B cell (primary cell): ENCODE data around the gene CAPS. TPM values are rescaled to one million over a fixed set of nuclear protein-coding genes. Genes with fewer than 3 reads are reported as not detected.

Experiments used
- ATAC-seq: fragments of 200-7000 bp; cut with Tn5 transposase; one replicate; pipeline ENCODE4 v1.10.0; 2021; ENCODE audit warnings: low read depth, mild to moderate bottlenecking, moderate number of reproducible peaks, moderate library complexity
- CTCF ChIA-PET: fragments of 350-600 bp; sonication (Branson Sonifier 250); formaldehyde crosslinking; loops from one replicate; lab custom pipeline; 2021; ENCODE audit warnings: antibody characterized with exemption, inconsistent platforms; lab: Charles Lee
- POLR2A ChIA-PET: fragments of 350-600 bp; sonication (Branson Sonifier 250); formaldehyde crosslinking; loops from one replicate; lab custom pipeline; 2021; ENCODE audit warnings: antibody characterized with exemption; lab: Charles Lee
- DNase-seq: peaks from one replicate; pipeline ENCODE4 v3.0.0; 2013
- H2AFZ ChIP-seq: 2 replicates; pipeline ENCODE4 v1.6.1; 2012; ENCODE audit warnings: mild to moderate bottlenecking, low read depth, low read length; ENCODE audit not compliant: insufficient read depth, poor library complexity, severe bottlenecking
- H3K27ac ChIP-seq, 2 donors: 1 replicate in 1 of 2; 2 replicates in 1 of 2; pipeline ENCODE4 v1.5.1; 2012 to 2013; ENCODE audit warnings: low read length in 2 of 2, mild to moderate bottlenecking in 2 of 2, moderate library complexity in 1 of 2
- H3K27me3 ChIP-seq, 4 experiments: fragments of 200-600 bp in 1 of 4; sonication (generic) in 1 of 4; replicated peaks in 1 of 4; 1 replicate in 2 of 4; 2 replicates in 2 of 4; pipeline versions ENCODE4 v1.6.1 to v1.7.0; 2013 to 2016; ENCODE audit warnings: low read length in 3 of 4, mild to moderate bottlenecking in 2 of 4, mixed read lengths in 1 of 4, moderate library complexity in 1 of 4; ENCODE audit not compliant: insufficient read depth in 4 of 4, control insufficient read depth in 3 of 4; ENCODE audit errors: control extremely low read depth in 1 of 4
- H3K36me3 ChIP-seq, 2 experiments: replicated peaks in 1 of 2; 1 replicate in 1 of 2; 2 replicates in 1 of 2; pipeline versions ENCODE4 v1.6.1 to v1.7.1; 2013; ENCODE audit warnings: low read length in 1 of 2; ENCODE audit not compliant: insufficient read depth in 2 of 2, control insufficient read depth in 1 of 2; ENCODE audit errors: control extremely low read depth in 1 of 2, extremely low read depth in 1 of 2
- H3K4me1 ChIP-seq, 2 donors: fragments of 200-600 bp in 1 of 2; sonication (generic) in 1 of 2; 1 replicate in 1 of 2; 2 replicates in 1 of 2; pipeline versions ENCODE4 v1.5.1 to v1.6.1; 2013 to 2017; ENCODE audit warnings: low read length in 2 of 2; ENCODE audit not compliant: control insufficient read depth in 2 of 2, insufficient read depth in 2 of 2
- H3K4me2 ChIP-seq: replicated peaks from 2 replicates; pipeline ENCODE3; 2012; ENCODE audit warnings: mild to moderate bottlenecking, low read depth, low read length; ENCODE audit not compliant: poor library complexity, severe bottlenecking
- H3K4me3 ChIP-seq, 5 experiments: fragments of 200-600 bp in 1 of 5; sonication (generic) in 1 of 5; 1 replicate in 3 of 5; 2 replicates in 2 of 5; pipeline versions ENCODE4 v1.5.1 to v1.7.0; 2011 to 2016; ENCODE audit warnings: low read length in 4 of 5, mild to moderate bottlenecking in 4 of 5, low read depth in 2 of 5, control low read depth in 1 of 5, moderate library complexity in 1 of 5; ENCODE audit not compliant: insufficient read depth in 1 of 5; ENCODE audit errors: control extremely low read depth in 1 of 5, extremely low read depth in 1 of 5
- H3K79me2 ChIP-seq: fragments of 200-600 bp; sonication (generic); one replicate; pipeline ENCODE4 v1.6.0; 2016; ENCODE audit warnings: low read length; ENCODE audit not compliant: control insufficient read depth, insufficient read depth
- H3K9ac ChIP-seq: fragments of 200-600 bp; sonication (generic); 2 replicates; pipeline ENCODE4 v1.6.1; 2017; ENCODE audit warnings: mild to moderate bottlenecking, low read length, moderate library complexity
- H3K9me3 ChIP-seq, 3 donors: one replicate each; pipeline versions ENCODE4 v1.6.1 to v1.7.1; 2013; ENCODE audit warnings: low read length in 2 of 3; ENCODE audit not compliant: control insufficient read depth in 2 of 3, insufficient read depth in 1 of 3; ENCODE audit errors: control extremely low read depth in 1 of 3
- H4K20me1 ChIP-seq: 2 replicates; pipeline ENCODE4 v1.6.0; 2012; ENCODE audit warnings: mild to moderate bottlenecking, low read length; ENCODE audit not compliant: insufficient read depth, control insufficient read depth, poor library complexity, severe bottlenecking
- H3K27ac Mint-ChIP-seq: one replicate; pipeline ENCODE4 v1.8.0; 2021; ENCODE audit warnings: mixed read lengths
- H3K27me3 Mint-ChIP-seq: one replicate; pipeline ENCODE4 v1.8.0; 2021; ENCODE audit warnings: mixed read lengths
- H3K4me1 Mint-ChIP-seq: one replicate; pipeline ENCODE4 v1.8.0; 2021; ENCODE audit warnings: mixed read lengths
- H3K4me3 Mint-ChIP-seq: one replicate; pipeline ENCODE4 v1.8.0; 2021; ENCODE audit warnings: mixed read lengths
- H3K9me3 Mint-ChIP-seq: one replicate; pipeline ENCODE4 v1.8.0; 2022; ENCODE audit warnings: mixed read lengths; ENCODE audit not compliant: insufficient read depth
- EZH2 ChIP-seq: IDR thresholded peaks from 2 replicates; pipeline ENCODE4 v1.6.1; 2012; ENCODE audit warnings: borderline replicate concordance, low read depth, mild to moderate bottlenecking, moderate library complexity, low read length; ENCODE audit not compliant: insufficient read depth, poor library complexity, severe bottlenecking
- WGBS: methylation state at CpG from one replicate; pipeline ENCODE4 v1.1.5; 2013; ENCODE audit warnings: missing lambda C conversion rate; ENCODE audit not compliant: insufficient coverage; 5-methylcytosine and 5-hydroxymethylcytosine counted together
- intact Hi-C: fragments of 100-400 bp; cut with micrococcal nuclease; formaldehyde crosslinking; loops from one replicate; pipeline ENCODE4 v1.10.0; 2022
- polyA plus RNA-seq: library from polyadenylated mRNA; depleted of rRNA; stranded (reverse); fragments of >200 nt; gene quantifications from 2 replicates; pipeline ENCODE4 v1.2.3, GENCODE V29; 2012
- total RNA-seq, 2 donors: library from RNA; stranded (reverse); fragments of 120-200 nt in 1 of 2; gene quantifications; 1 replicate in 1 of 2; 2 replicates in 1 of 2; pipeline versions ENCODE4 v1.2.3 to v1.2.4, GENCODE V29; 2013 to 2022
- TF ChIP-seq, protein P1 (sequence below): fragments of 200-600 bp; IDR thresholded peaks from one replicate; pipeline ENCODE4 v1.8.0; 2022; ENCODE audit warnings: antibody characterized with exemption, mild to moderate bottlenecking

Gene CAPS
- total and polyA plus RNA-seq, 2 donors (not counting 1 experiment from before 2014, with no cell fraction given), result 40.0 to 65.7 TPM

GRCh38 chr19:5891938-5892771 lies 21.9 kb upstream of the CAPS start:
- H3K27ac ChIP-seq, result no peak overlapping the region
- Mint-ChIP-seq H3K27ac (no peak overlapping the region), H3K4me1 (no peaks in the 10 kb centered on the region), H3K4me3 (no peak overlapping the region), H3K9me3 (no peaks in the 10 kb centered on the region), H3K27me3 (peaks cover 9% of the 10 kb centered on the region)
- H3K27me3 ChIP-seq, result peaks cover 0 to 24% (median 3%) of the 10 kb centered on the region in 4 experiments
- TF ChIP-seq EZH2, result no peak
- TF ChIP-seq, protein P1, sequence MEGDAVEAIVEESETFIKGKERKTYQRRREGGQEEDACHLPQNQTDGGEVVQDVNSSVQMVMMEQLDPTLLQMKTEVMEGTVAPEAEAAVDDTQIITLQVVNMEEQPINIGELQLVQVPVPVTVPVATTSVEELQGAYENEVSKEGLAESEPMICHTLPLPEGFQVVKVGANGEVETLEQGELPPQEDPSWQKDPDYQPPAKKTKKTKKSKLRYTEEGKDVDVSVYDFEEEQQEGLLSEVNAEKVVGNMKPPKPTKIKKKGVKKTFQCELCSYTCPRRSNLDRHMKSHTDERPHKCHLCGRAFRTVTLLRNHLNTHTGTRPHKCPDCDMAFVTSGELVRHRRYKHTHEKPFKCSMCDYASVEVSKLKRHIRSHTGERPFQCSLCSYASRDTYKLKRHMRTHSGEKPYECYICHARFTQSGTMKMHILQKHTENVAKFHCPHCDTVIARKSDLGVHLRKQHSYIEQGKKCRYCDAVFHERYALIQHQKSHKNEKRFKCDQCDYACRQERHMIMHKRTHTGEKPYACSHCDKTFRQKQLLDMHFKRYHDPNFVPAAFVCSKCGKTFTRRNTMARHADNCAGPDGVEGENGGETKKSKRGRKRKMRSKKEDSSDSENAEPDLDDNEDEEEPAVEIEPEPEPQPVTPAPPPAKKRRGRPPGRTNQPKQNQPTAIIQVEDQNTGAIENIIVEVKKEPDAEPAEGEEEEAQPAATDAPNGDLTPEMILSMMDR, result peak; percentile 32
- H3K4me1 ChIP-seq, result peaks cover 0 to 4% of the 10 kb centered on the region in 2 donors
- no peak overlapping the region for H3K9ac ChIP-seq
- H3K36me3 ChIP-seq, result peaks cover 0 to 9% of the 10 kb centered on the region in 2 experiments
- no peak overlapping the region for H3K4me3 ChIP-seq
- peaks cover 0 to 9% (median 0%) of the 10 kb centered on the region in 3 donors for H3K9me3 ChIP-seq
- intact Hi-C loops, result no loop called here
- ChIA-PET POLR2A (interaction anchor here (0.7 kb wide), 1 partner anchor 12 kb away, joined by 3 read pairs; the partner anchor contains the start of gene VMAC), CTCF (no interaction called here)
- ATAC-seq, result peak; percentile 44
- no peak for DNase-seq
- H3K79me2 ChIP-seq, result no peaks in the 10 kb centered on the region
- WGBS, result 17% methylated on average over 46 of the region's 48 CpGs
- H4K20me1 ChIP-seq, result peaks cover 14% of the 10 kb centered on the region
- no peak overlapping the region for H3K4me2 ChIP-seq
- H2AFZ ChIP-seq, result no peak overlapping the region

DNA sequence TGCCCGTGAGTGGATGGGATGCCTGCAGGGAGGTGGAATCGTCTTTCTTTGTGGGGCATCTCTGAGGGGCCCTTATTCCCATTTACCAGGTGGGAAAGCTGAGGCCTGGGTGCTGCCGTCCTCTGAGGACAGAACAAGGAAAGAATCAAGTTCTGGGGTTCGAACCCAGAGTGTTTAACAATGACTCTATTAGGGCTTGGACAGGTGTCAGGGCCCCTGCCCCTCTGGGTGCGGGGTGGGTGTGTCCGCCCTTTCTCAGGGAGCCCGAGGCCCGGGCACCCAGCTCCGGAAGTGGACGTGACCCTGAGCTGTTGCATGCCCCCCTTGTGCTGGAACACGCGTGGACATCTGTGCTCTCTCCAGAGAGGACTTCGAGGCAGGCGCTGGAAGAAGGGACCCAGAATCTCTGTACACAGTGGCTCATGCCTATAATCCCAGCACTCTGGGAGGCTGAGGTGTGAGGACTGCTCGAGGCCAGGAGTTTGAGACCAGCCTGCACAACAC lies 21.2 kb upstream of the CAPS start:
- intact Hi-C loops, result no loop called here
- POLR2A ChIA-PET, result no interaction called here
- no peak overlapping the region for H3K4me2 ChIP-seq

More for the DNA sequence above, 21.2 kb upstream of the CAPS start:
- peaks cover 21% of the 10 kb centered on the region for H4K20me1 ChIP-seq
- no peak overlapping the region for H3K4me3 Mint-ChIP-seq
- no peak overlapping the region for H3K27ac Mint-ChIP-seq
- H3K27ac ChIP-seq, result no peak overlapping the region
- peaks cover 0 to 9% of the 10 kb centered on the region in 2 experiments for H3K36me3 ChIP-seq
- H3K9me3 Mint-ChIP-seq, result no peaks in the 10 kb centered on the region
- WGBS, result 76% methylated on average over 13 of the region's 15 CpGs
- no peak for ATAC-seq
- peaks cover 0 to 4% of the 10 kb centered on the region in 2 donors for H3K4me1 ChIP-seq
- H3K4me1 Mint-ChIP-seq, result no peaks in the 10 kb centered on the region
- peaks cover 0 to 12% (median 0%) of the 10 kb centered on the region in 3 donors for H3K9me3 ChIP-seq
- H3K9ac ChIP-seq, result no peak overlapping the region
- TF ChIP-seq, protein P1, result peak; percentile 1
- no peak for TF ChIP-seq EZH2
- no peak overlapping the region for H2AFZ ChIP-seq
- DNase-seq, result no peak
- H3K27me3 ChIP-seq, result peaks cover 0 to 24% (median 3%) of the 10 kb centered on the region in 4 experiments
- H3K4me3 ChIP-seq, result no peak overlapping the region
- CTCF ChIA-PET, result no interaction called here
- peaks cover 9% of the 10 kb centered on the region for H3K27me3 Mint-ChIP-seq
- H3K79me2 ChIP-seq, result peaks cover under 1% of the 10 kb centered on the region
